GM12891 (cell line): Measurements from ENCODE around the gene C19orf47.
"Not testable (repeated sequence)": the region's sequence is repeated elsewhere in the genome, so short reads cannot be mapped to it uniquely, and the experiment has no call there.

ENCODE experiments used
- DNase-seq: peaks from one replicate; pipeline ENCODE4 v3.0.0; 2011; ENCODE audit warnings: low spot score; ENCODE audit not compliant: insufficient read length
- FAIRE-seq: peaks from 2 replicates; lab custom pipeline; 2011; peaks lifted over from hg19 to GRCh38; lab: Jason Lieb, UNC
- PAX5 ChIP-seq: IDR thresholded peaks from 2 replicates; pipeline ENCODE4 v1.6.1; 2011; ENCODE audit warnings: low read length, moderate library complexity, mild to moderate bottlenecking; ENCODE audit not compliant: insufficient read depth, severe bottlenecking
- POLR2A ChIP-seq: IDR thresholded peaks from 2 replicates; pipeline ENCODE4 v1.6.1; 2011; ENCODE audit warnings: low read depth, low read length, control low read depth
- POLR2AphosphoS5 ChIP-seq: IDR thresholded peaks from 2 replicates; pipeline ENCODE4 v1.6.1; 2011; ENCODE audit warnings: low read depth, low read length, control low read depth
- POU2F2 ChIP-seq: IDR thresholded peaks from 2 replicates; pipeline ENCODE4 v1.6.1; 2011; ENCODE audit warnings: low read depth, mild to moderate bottlenecking, control low read depth, low read length, moderate library complexity
- SPI1 ChIP-seq: IDR thresholded peaks from 2 replicates; pipeline ENCODE4 v1.6.1; 2011; ENCODE audit warnings: low read depth, low read length, control low read depth
- TAF1 ChIP-seq: IDR thresholded peaks from 2 replicates; pipeline ENCODE4 v1.6.1; 2011; ENCODE audit warnings: low read depth, low read length, control low read depth

The C19orf47 gene

GRCh38 chr19:40335101-40335500 is 13.1 kb downstream of the C19orf47 start:
- no peak for FAIRE-seq
- TF ChIP-seq TAF1 (no peak), POLR2A (no peak), SPI1 (no peak), PAX5 (no peak), POLR2AphosphoS5 (no peak), POU2F2 (no peak)
- DNase-seq = no peak

DNA sequence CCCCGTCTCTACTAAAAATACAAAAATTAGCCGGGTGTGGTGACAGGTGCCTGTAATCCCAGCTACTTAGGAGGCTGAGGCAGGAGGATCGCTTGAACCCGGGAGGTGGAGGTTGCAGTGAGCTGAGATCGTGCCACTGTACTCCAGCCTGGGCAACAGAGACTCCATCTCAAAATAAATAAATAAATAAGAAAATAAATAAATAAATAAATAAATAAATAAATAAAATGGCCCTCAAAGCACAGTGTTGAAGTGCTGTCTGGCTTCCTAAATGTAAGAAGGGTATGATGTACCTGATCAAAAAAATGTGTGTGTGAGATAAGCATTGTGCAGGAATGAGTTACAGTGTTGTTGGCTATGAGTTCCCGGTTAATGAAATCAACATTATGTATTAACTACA is 15.1 kb downstream of the C19orf47 start:
- not testable (repeated sequence) for DNase-seq, FAIRE-seq

DNA sequence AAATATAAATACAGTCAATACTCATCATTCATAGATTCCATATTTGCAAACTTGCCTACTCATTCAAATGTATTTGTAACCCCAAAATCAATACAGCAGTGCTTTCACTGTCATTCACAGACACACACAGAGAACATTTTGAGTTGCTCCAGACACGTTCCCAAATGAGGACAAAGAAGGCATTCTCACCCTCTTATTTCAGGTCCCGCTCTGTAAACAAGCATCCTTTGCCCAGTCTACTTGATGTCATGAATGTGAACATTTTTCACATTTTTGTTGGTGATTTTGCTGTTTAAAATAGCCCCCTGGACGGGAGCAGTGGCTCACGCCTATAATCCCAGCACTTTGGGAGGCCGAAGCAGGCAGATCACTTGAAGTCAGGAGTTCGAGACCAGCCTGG is 15.5 kb downstream of the C19orf47 start:
- TF ChIP-seq TAF1 (no peak), POLR2AphosphoS5 (no peak), POLR2A (no peak), PAX5 (no peak), POU2F2 (no peak), SPI1 (no peak)
- FAIRE-seq (no peak), DNase-seq (no peak)

DNA sequence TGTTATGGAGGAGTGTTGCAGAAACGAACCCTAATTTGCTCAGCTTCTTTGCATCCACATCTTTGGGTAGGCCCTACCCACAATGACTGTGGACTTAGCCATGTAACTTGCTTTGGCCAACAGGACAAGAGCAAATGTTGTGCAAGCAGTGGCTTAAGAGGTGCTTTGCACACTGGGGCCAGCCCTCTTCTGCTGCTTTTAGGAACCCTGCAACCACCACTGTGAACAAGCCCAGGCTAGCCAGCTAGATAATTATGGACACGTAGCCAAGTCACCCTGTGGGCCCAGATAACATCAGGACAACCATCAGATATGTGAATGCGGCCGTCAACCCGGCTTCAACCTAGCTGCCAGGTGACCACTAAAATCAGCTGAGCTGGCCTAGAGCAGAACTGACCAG is 17.1 kb downstream of the C19orf47 start:
- no peak for DNase-seq
- TF ChIP-seq TAF1 = no peak
- TF ChIP-seq PAX5 = no peak
- TF ChIP-seq POLR2A = no peak
- no peak for TF ChIP-seq POU2F2
- no peak for TF ChIP-seq POLR2AphosphoS5
- no peak for TF ChIP-seq SPI1
- FAIRE-seq = no peak

- no peak for TF ChIP-seq SPI1
- no peak for TF ChIP-seq PAX5
- no peak for TF ChIP-seq TAF1
- TF ChIP-seq POLR2A = no peak
- TF ChIP-seq POU2F2 = no peak
- no peak for TF ChIP-seq POLR2AphosphoS5
- FAIRE-seq = no peak
Measured at GRCh38 chr19:40326201-40326600, 22.0 kb downstream of the C19orf47 start.

DNA sequence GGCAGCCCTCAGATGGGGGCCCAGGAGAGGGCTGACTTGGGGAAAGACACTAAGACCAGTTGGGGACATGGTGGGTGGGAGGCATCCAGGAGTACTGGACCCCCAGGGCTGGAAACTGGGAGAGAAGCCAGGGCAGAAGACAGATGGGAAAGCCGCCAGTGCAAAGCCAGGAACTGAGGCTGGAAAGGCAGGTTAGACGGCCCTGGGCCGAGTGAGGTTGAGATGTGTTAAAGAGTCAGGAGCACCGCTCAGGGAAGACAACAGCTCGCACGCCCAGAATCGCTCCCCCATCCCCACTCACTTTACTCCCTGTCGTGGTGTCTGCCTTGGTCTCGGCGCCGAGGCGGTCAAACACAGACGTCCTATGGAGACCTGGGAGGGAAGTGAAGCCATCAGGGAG is 24.5 kb downstream of the C19orf47 start:
- DNase-seq (no peak), FAIRE-seq (no peak)
- TF ChIP-seq SPI1 = no peak
- TF ChIP-seq PAX5 = no peak
- no peak for TF ChIP-seq TAF1
- no peak for TF ChIP-seq POLR2AphosphoS5
- TF ChIP-seq POU2F2 = no peak
- no peak for TF ChIP-seq POLR2A

More at GRCh38 chr19:40326201-40326600, 22.0 kb downstream of the C19orf47 start:
- no peak for DNase-seq

DNA sequence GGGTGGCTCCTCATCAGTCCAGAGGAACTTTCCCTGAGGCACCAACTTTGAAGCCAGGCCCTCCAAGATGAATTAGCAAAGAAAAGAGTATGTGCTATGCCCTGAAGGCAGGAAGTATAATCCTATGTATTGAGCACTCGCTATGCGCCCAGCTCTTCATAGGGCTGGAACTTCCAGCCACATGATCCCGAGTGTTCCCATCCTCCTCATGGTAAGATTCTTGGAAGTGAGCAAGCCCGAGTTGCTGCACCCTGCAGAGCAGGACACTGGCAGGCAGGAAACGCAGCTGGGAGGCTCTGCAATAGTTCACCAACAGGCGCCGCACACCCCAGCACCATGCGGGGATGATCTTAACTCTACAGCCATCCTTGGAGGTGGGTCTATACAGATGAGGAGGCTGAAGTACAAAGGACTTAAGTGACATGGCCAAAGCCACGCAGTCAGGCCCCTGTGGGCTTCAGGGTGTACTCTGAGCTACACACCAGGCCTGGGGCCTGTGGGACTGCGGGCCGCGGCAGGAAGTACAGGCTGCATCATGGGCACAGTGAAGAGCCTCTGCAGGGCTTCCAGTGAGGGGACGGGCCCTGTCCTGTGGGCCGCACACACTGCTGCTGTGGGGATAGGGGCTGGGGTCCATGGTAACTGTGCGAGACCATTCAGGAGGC is 25.1 kb downstream of the C19orf47 start:
- FAIRE-seq = no peak
- DNase-seq = no peak
- TF ChIP-seq POLR2A (no peak), POLR2AphosphoS5 (no peak), PAX5 (no peak), SPI1 (no peak), TAF1 (no peak), POU2F2 (no peak)

- DNase-seq = no peak
- TF ChIP-seq POLR2A (no peak), PAX5 (no peak), TAF1 (no peak), SPI1 (no peak), POU2F2 (no peak), POLR2AphosphoS5 (no peak)
- FAIRE-seq = no peak
Measured at GRCh38 chr19:40322271-40322610, 26.0 kb downstream of the C19orf47 start.

GRCh38 chr19:40321566-40322270 is 26.5 kb downstream of the C19orf47 start:
- TF ChIP-seq POLR2AphosphoS5 = no peak
- TF ChIP-seq PAX5 = no peak
- TF ChIP-seq POLR2A = no peak
- TF ChIP-seq SPI1 = no peak
- TF ChIP-seq TAF1 = no peak
- TF ChIP-seq POU2F2 = no peak
- FAIRE-seq = no peak
- DNase-seq = no peak

GRCh38 chr19:40321076-40321475 is 27.1 kb downstream of the C19orf47 start:
- TF ChIP-seq SPI1 = no peak
- TF ChIP-seq TAF1 = no peak
- FAIRE-seq = no peak
- no peak for DNase-seq

DNA sequence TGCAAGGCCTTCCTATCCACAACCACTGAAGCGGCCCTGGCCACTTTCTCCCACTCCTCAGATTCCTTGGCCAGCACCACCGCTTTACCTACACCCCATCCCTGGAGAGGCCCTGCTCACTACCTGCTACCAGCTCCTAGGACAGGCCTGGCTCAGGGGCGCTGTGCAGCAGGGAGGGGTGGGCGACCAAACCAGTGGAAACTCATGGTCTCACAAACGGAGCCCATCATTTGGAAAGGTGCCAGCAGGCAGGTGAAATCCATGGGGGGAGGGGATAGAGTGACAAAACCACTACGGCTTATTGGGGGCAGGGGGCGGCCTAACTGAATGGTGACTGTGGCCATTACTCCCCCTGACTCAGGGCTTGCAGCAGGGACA is 27.6 kb downstream of the C19orf47 start:
- DNase-seq = no peak
- TF ChIP-seq TAF1 (no peak), PAX5 (no peak), SPI1 (no peak), POLR2A (no peak), POU2F2 (no peak), POLR2AphosphoS5 (no peak)
- no peak for FAIRE-seq
